ENCODE data around the gene MICAL1.

GRCh38 chr6:109443425-109443950, 12.1 kb downstream of the MICAL1 start:
- TF ChIP-seq EZH2 (IDR thresholded peaks at IDR 0.05): no peak
- TF ChIP-seq POLR2AphosphoS5 (IDR thresholded peaks at IDR 0.05; ENCODE audit: borderline replicate concordance, low read depth, low read length): no peak
